Naive B cell (primary cell): Measurements from ENCODE around the gene PHF23. TPM values are rescaled to one million over a fixed set of nuclear protein-coding genes. Genes with fewer than 3 reads are reported as not detected.

Source experiments
- ATAC-seq, 2 donors: fragments of 150-1000 bp; cut with Tn5 transposase; 2 replicates each; pipeline ENCODE4 v1.10.0; 2021; ENCODE audit warnings: low read depth in 2 of 2, mild to moderate bottlenecking in 2 of 2, moderate library complexity in 2 of 2
- DNase-seq: peaks from one replicate; pipeline ENCODE4 v3.0.0; 2022
- H3K27ac Mint-ChIP-seq, 6 donors: one replicate each; pipeline ENCODE4 v1.8.0; 2020 to 2022; ENCODE audit warnings: mild to moderate bottlenecking in 6 of 6, mixed read lengths in 6 of 6, moderate library complexity in 5 of 6, inconsistent platforms in 2 of 6
- H3K27me3 Mint-ChIP-seq, 3 donors: one replicate each; pipeline ENCODE4 v1.8.0; 2021 to 2022; ENCODE audit warnings: mixed read lengths in 3 of 3, mild to moderate bottlenecking in 1 of 3
- H3K36me3 Mint-ChIP-seq, 2 donors: one replicate each; pipeline ENCODE4 v1.8.0; 2020 to 2022; ENCODE audit warnings: mixed read lengths in 2 of 2, inconsistent platforms in 1 of 2, mild to moderate bottlenecking in 1 of 2
- H3K4me1 Mint-ChIP-seq, 3 donors: one replicate each; pipeline ENCODE4 v1.8.0; 2020 to 2022; ENCODE audit warnings: mixed read lengths in 3 of 3, inconsistent platforms in 1 of 3, mild to moderate bottlenecking in 1 of 3, moderate library complexity in 1 of 3
- H3K4me3 Mint-ChIP-seq, 8 donors: one replicate each; pipeline ENCODE4 v1.8.0; 2020 to 2022; ENCODE audit warnings: mild to moderate bottlenecking in 8 of 8, mixed read lengths in 8 of 8, moderate library complexity in 8 of 8, inconsistent platforms in 2 of 8
- H3K9me3 Mint-ChIP-seq, 7 donors: one replicate each; pipeline ENCODE4 v1.8.0; 2020 to 2022; ENCODE audit warnings: mixed read lengths in 7 of 7, mild to moderate bottlenecking in 5 of 7, inconsistent platforms in 2 of 7, moderate library complexity in 1 of 7
- polyA plus RNA-seq, 6 donors: library from polyadenylated mRNA; unstranded; fragments of 300-500 nt; fragmentation: Illumina TruSeq; gene quantifications; one replicate each; pipeline ENCODE4 v1.2.3, GENCODE V29; 2021; ENCODE audit warnings: low read depth in 6 of 6

The PHF23 gene
- polyA plus RNA-seq, 6 donors from 2014 or later = 11.9 to 24.2 (median 20.5) TPM

- ATAC-seq (no peak), DNase-seq (no peak)
- no peaks in the 10 kb centered on the region for H3K9me3 Mint-ChIP-seq
- peaks cover 44 to 68% (median 58%) of the 10 kb centered on the region in 3 donors for H3K4me1 Mint-ChIP-seq
- peak overlapping the region; percentile 62 to 96 (median 94) for H3K27ac Mint-ChIP-seq
- H3K36me3 Mint-ChIP-seq = no peaks in the 10 kb centered on the region
- no peaks in the 10 kb centered on the region for H3K27me3 Mint-ChIP-seq
- peak overlapping the region; percentile 88 to 97 (median 94) for H3K4me3 Mint-ChIP-seq
Measured at GRCh38 chr17:7219229-7219811, 19.9 kb downstream of the PHF23 start.

GRCh38 chr17:7218758-7219157, 20.5 kb downstream of the PHF23 start:
- no peak for DNase-seq
- H3K4me1 Mint-ChIP-seq = peaks cover 50 to 73% (median 64%) of the 10 kb centered on the region in 3 donors

DNA sequence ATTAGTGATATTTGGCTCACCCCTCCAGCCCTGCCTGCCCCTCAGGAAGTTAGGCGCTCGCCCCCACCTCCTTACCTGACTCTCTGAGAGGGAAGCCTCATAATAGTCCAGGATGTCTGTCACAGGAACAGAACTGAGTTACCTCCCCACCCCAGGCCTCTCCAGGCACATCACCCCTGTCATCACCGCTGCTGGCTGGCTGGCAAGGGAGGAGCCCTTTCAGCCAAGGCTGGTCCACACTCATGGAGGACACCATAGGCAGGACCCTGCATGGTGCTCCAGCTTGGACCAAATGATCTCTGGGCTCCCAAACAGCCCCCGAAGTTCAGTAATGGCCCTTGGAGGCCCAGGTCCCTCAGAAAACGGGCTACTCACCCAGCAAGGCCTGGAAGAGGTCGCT, 21.1 kb downstream of the PHF23 start:
- no peak for ATAC-seq
- peak overlapping the region in 3 of 6 donors; percentile 20 to 75 (median 70) for H3K27ac Mint-ChIP-seq
- H3K36me3 Mint-ChIP-seq = no peaks in the 10 kb centered on the region
- H3K4me3 Mint-ChIP-seq = peak overlapping the region; percentile 47 to 97 (median 72)
- H3K9me3 Mint-ChIP-seq = no peaks in the 10 kb centered on the region
- peaks cover 55 to 79% (median 69%) of the 10 kb centered on the region in 3 donors for H3K4me1 Mint-ChIP-seq
- H3K27me3 Mint-ChIP-seq = no peaks in the 10 kb centered on the region
- no peak for DNase-seq

More at GRCh38 chr17:7218758-7219157, 20.5 kb downstream of the PHF23 start:
- Mint-ChIP-seq H3K4me3 (peak overlapping the region; percentile 14 to 97 (median 91)), H3K9me3 (no peaks in the 10 kb centered on the region), H3K27me3 (no peaks in the 10 kb centered on the region), H3K27ac (peak overlapping the region in 3 of 6 donors; percentile 52 to 91 (median 85)), H3K36me3 (no peaks in the 10 kb centered on the region)
- ATAC-seq = no peak

- H3K27me3 Mint-ChIP-seq = peaks cover 0 to 2% (median 0%) of the 10 kb centered on the region in 3 donors
- peak overlapping the region in 7 of 8 donors; percentile 47 to 97 (median 81) for H3K4me3 Mint-ChIP-seq
- ATAC-seq (no peak), DNase-seq (no peak)
- H3K4me1 Mint-ChIP-seq = peaks cover 55 to 79% (median 69%) of the 10 kb centered on the region in 3 donors
- H3K27ac Mint-ChIP-seq = peak overlapping the region in 3 of 6 donors; percentile 6 to 88 (median 70)
- no peaks in the 10 kb centered on the region for H3K36me3 Mint-ChIP-seq
- H3K9me3 Mint-ChIP-seq = no peaks in the 10 kb centered on the region
Measured at GRCh38 chr17:7217113-7217987, 21.9 kb downstream of the PHF23 start.

DNA sequence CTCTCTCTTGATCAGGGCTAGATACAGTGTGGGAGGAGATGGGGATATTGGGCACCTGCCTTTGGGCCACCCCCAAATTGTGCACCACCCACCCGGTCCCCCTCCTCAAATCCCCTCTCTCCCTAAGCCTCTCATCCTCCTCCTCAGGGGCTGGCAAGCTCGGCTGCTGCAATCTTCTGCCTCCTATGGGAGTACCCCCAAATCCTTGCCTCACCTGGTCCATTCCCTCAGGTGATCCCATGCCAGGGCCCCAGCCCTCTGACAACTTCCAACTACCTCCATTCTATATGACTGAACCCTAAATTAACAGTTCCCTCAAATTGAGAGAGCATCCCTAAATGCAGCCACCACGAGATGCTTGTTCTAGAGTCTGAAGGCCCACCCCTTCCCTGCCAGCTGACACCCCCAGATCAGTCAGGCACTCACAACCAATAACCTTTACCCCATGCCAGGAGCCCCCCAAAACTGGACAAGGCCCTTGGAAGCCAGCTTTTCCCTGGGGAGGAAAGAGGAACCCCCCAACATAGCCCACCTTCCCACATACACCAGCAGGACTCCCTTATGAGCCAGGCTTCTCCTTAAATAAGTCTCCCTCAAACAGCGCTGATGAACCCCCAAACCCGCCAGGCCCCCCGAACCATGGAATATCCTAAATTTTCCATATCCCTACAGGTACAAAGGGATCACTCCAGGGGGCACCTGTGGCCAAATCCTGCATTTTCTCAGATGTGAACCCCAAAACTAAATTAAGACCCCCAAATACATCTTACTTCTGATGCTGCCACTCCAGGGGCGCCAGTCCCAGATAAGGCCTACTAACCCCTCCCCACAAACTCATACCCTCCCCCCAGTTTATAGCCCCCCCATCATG, 22.8 kb downstream of the PHF23 start:
- no peak for ATAC-seq
- Mint-ChIP-seq H3K36me3 (no peaks in the 10 kb centered on the region), H3K4me3 (peak overlapping the region in 5 of 8 donors; percentile 8 to 81 (median 65)), H3K27me3 (peaks cover 0 to 10% (median 0%) of the 10 kb centered on the region in 3 donors), H3K9me3 (no peaks in the 10 kb centered on the region), H3K4me1 (peaks cover 55 to 71% (median 69%) of the 10 kb centered on the region in 3 donors), H3K27ac (peak overlapping the region; percentile 13 to 98 (median 50))
- DNase-seq = no peak

DNA sequence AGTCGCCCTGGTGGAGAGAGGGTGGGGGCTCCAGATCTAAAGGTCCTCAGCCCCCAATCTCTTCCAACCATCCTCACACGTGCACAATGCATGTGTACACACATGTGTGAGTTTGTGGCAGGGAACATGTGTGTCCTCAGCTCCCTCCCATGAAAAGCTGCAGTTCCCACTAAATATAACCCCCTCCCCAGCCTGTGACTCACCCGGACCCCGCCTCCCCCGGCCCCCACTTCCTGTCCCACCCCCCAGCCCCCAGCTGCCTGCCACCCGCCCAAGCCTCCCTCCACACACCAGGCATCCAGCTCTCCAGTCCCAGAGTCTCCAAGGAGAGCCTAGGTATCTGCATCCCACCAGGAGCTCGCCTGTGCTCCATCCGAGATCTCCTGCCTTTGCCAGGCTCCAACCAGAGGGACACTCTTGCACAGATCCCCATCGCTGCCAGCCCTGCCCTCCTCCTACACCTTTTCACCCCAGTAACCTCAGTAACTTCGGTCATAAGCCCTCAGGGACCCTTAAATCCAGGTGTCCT, 23.5 kb downstream of the PHF23 start:
- no peaks in the 10 kb centered on the region for H3K9me3 Mint-ChIP-seq
- peak overlapping the region in 4 of 8 donors; percentile 8 to 80 (median 54) for H3K4me3 Mint-ChIP-seq
- H3K36me3 Mint-ChIP-seq = no peaks in the 10 kb centered on the region
- no peak for DNase-seq
- H3K4me1 Mint-ChIP-seq = peaks cover 47 to 63% (median 62%) of the 10 kb centered on the region in 3 donors
- H3K27ac Mint-ChIP-seq = peak overlapping the region in 5 of 6 donors; percentile 5 to 98 (median 50)
- peaks cover 0 to 10% (median 0%) of the 10 kb centered on the region in 3 donors for H3K27me3 Mint-ChIP-seq
- ATAC-seq = no peak

GRCh38 chr17:7215136-7215638, 24.1 kb downstream of the PHF23 start:
- Mint-ChIP-seq H3K27ac (peak overlapping the region; percentile 98 to 99 (median 99)), H3K9me3 (no peaks in the 10 kb centered on the region), H3K4me3 (peak overlapping the region; percentile 87 to 96 (median 90)), H3K36me3 (no peaks in the 10 kb centered on the region), H3K27me3 (peaks cover 0 to 10% (median 2%) of the 10 kb centered on the region in 3 donors), H3K4me1 (peaks cover 42 to 58% (median 57%) of the 10 kb centered on the region in 3 donors)
- DNase-seq = no peak
- ATAC-seq = no peak

- ATAC-seq = peak; percentile 77 to 78
- peaks cover 39 to 54% (median 53%) of the 10 kb centered on the region in 3 donors for H3K4me1 Mint-ChIP-seq
- H3K4me3 Mint-ChIP-seq = peak overlapping the region; percentile 87 to 96 (median 90)
- no peaks in the 10 kb centered on the region for H3K9me3 Mint-ChIP-seq
- peak overlapping the region; percentile 98 to 99 (median 99) for H3K27ac Mint-ChIP-seq
- peak; percentile 98 for DNase-seq
- H3K27me3 Mint-ChIP-seq = peaks cover 0 to 10% (median 6%) of the 10 kb centered on the region in 3 donors
- H3K36me3 Mint-ChIP-seq = no peaks in the 10 kb centered on the region
Measured at GRCh38 chr17:7214300-7215135, 24.7 kb downstream of the PHF23 start.

GRCh38 chr17:7213895-7214299, 25.4 kb downstream of the PHF23 start:
- Mint-ChIP-seq H3K4me1 (peaks cover 36 to 48% (median 47%) of the 10 kb centered on the region in 3 donors), H3K27ac (peak overlapping the region; percentile 98 to 99 (median 99))

GRCh38 chr17:7211491-7212273, 27.6 kb downstream of the PHF23 start:
- peak overlapping the region in 2 of 8 donors; percentile 10 to 16 for H3K4me3 Mint-ChIP-seq
- ATAC-seq (no peak), DNase-seq (no peak)
- peak overlapping the region in 2 of 6 donors; percentile 19 to 53 for H3K27ac Mint-ChIP-seq
- no peaks in the 10 kb centered on the region for H3K9me3 Mint-ChIP-seq
- no peaks in the 10 kb centered on the region for H3K36me3 Mint-ChIP-seq
- H3K27me3 Mint-ChIP-seq = peaks cover 0 to 10% (median 6%) of the 10 kb centered on the region in 3 donors
- peaks cover 31 to 43% (median 34%) of the 10 kb centered on the region in 3 donors for H3K4me1 Mint-ChIP-seq

More at GRCh38 chr17:7213895-7214299, 25.4 kb downstream of the PHF23 start:
- no peaks in the 10 kb centered on the region for H3K36me3 Mint-ChIP-seq
- H3K27me3 Mint-ChIP-seq = peaks cover 0 to 10% (median 6%) of the 10 kb centered on the region in 3 donors
- DNase-seq (no peak), ATAC-seq (peak; percentile 13 to 18)
- H3K4me3 Mint-ChIP-seq = peak overlapping the region; percentile 87 to 96 (median 90)
- no peaks in the 10 kb centered on the region for H3K9me3 Mint-ChIP-seq
